Lower lobe of right lung (tissue), 2 donors: ENCODE results near the gene LRIF1. TPM values are rescaled to one million over a fixed set of nuclear protein-coding genes. Genes with fewer than 3 reads are reported as not detected.
A peak's percentile ranks its signal among the peaks of the same experiment; 100 is the strongest.

Source experiments
- ATAC-seq, 2 donors: fragments of 200-7000 bp; cut with Tn5 transposase; one replicate each; pipeline ENCODE4 v1.9.1; 2020 to 2022; ENCODE audit warnings: mild to moderate bottlenecking in 2 of 2, moderate library complexity in 2 of 2
- DNase-seq: peaks from one replicate; pipeline ENCODE4 v3.0.0-alpha.2; 2020
- H3K27ac ChIP-seq: fragments of 200-600 bp; one replicate; pipeline ENCODE4 v1.8.0; 2022
- H3K27me3 ChIP-seq: fragments of 200-600 bp; one replicate; pipeline ENCODE4 v1.8.0; 2022; ENCODE audit warnings: low read depth
- H3K36me3 ChIP-seq: fragments of 200-600 bp; one replicate; pipeline ENCODE4 v1.8.0; 2022; ENCODE audit warnings: mild to moderate bottlenecking
- H3K4me1 ChIP-seq: fragments of 200-600 bp; one replicate; pipeline ENCODE4 v1.8.0; 2022
- H3K4me3 ChIP-seq: fragments of 200-600 bp; one replicate; pipeline ENCODE4 v1.8.0; 2022; ENCODE audit warnings: mild to moderate bottlenecking
- H3K9me3 ChIP-seq: fragments of 200-600 bp; one replicate; pipeline ENCODE4 v1.8.0; 2022
- CTCF ChIP-seq: fragments of 200-600 bp; IDR thresholded peaks from one replicate; pipeline ENCODE4 v1.8.0; 2022; ENCODE audit warnings: antibody characterized with exemption, mild to moderate bottlenecking
- intact Hi-C: fragments of 100-400 bp; cut with DNase I; formaldehyde crosslinking; loops from one replicate; pipeline ENCODE4 v1.11.0; 2022
- total RNA-seq: library from RNA; stranded (reverse); fragmentation: NEBNext Ultra II Directional; extraction: Animal tissue kit (Norgen Biotek cat#: 25700); gene quantifications from one replicate; pipeline ENCODE4 v1.2.1, GENCODE V29; 2021
- donor health status: DM: no; HTN: yes; CAD: no; lungs with severe emphysema.

Gene LRIF1
- total RNA-seq, 1 donor from 2014 or later, result 8.8 TPM

- Histone ChIP-seq H3K4me3 (no peak overlapping the region), H3K4me1 (no peaks in the 10 kb centered on the region), H3K9me3 (no peaks in the 10 kb centered on the region), H3K27ac (no peak overlapping the region), H3K36me3 (no peaks in the 10 kb centered on the region), H3K27me3 (no peaks in the 10 kb centered on the region)
- ATAC-seq (no peak), DNase-seq (no peak)
- intact Hi-C loops, result no loop called here
- TF ChIP-seq CTCF, result no peak
Measured at GRCh38 chr1:110916274-110916668, 47.5 kb downstream of the LRIF1 start.

GRCh38 chr1:110915804-110916203 is 47.9 kb downstream of the LRIF1 start:
- no peaks in the 10 kb centered on the region for H3K9me3 ChIP-seq
- ATAC-seq (no peak), DNase-seq (no peak)
- H3K36me3 ChIP-seq, result no peaks in the 10 kb centered on the region
- intact Hi-C loops, result no loop called here
- no peak for TF ChIP-seq CTCF
- H3K4me3 ChIP-seq, result no peak overlapping the region
- no peaks in the 10 kb centered on the region for H3K27me3 ChIP-seq
- H3K27ac ChIP-seq, result no peak overlapping the region
- no peaks in the 10 kb centered on the region for H3K4me1 ChIP-seq

- no peak overlapping the region for H3K27ac ChIP-seq
- TF ChIP-seq CTCF, result no peak
- no peak overlapping the region for H3K4me3 ChIP-seq
- no peaks in the 10 kb centered on the region for H3K4me1 ChIP-seq
- intact Hi-C loops, result no loop called here
- no peaks in the 10 kb centered on the region for H3K9me3 ChIP-seq
- DNase-seq (no peak), ATAC-seq (no peak)
- H3K36me3 ChIP-seq, result no peaks in the 10 kb centered on the region
- no peaks in the 10 kb centered on the region for H3K27me3 ChIP-seq
Measured at GRCh38 chr1:110914676-110915075, 49.0 kb downstream of the LRIF1 start.

GRCh38 chr1:110912784-110913183 is 50.9 kb downstream of the LRIF1 start:
- Histone ChIP-seq H3K36me3 (no peaks in the 10 kb centered on the region), H3K4me1 (no peaks in the 10 kb centered on the region), H3K27ac (no peak overlapping the region), H3K27me3 (no peaks in the 10 kb centered on the region), H3K9me3 (no peaks in the 10 kb centered on the region), H3K4me3 (no peak overlapping the region)
- ATAC-seq (no peak), DNase-seq (no peak)
- intact Hi-C loops, result no loop called here
- TF ChIP-seq CTCF, result no peak

- DNase-seq (no peak), ATAC-seq (peak in 1 of 2 donors; percentile 35)
- H3K27me3 ChIP-seq, result no peaks in the 10 kb centered on the region
- no peak for TF ChIP-seq CTCF
- no peak overlapping the region for H3K4me3 ChIP-seq
- no peaks in the 10 kb centered on the region for H3K9me3 ChIP-seq
- H3K27ac ChIP-seq, result no peak overlapping the region
- H3K4me1 ChIP-seq, result no peaks in the 10 kb centered on the region
- H3K36me3 ChIP-seq, result peaks cover 14% of the 10 kb centered on the region
- intact Hi-C loops, result no loop called here
Measured at GRCh38 chr1:110903853-110904500, 59.7 kb downstream of the LRIF1 start.
